HepG2 (cell line): ENCODE data around the gene NDE1. TPM values are rescaled to one million over a fixed set of nuclear protein-coding genes. Genes with fewer than 3 reads are reported as not detected.
A peak's percentile ranks its signal among the peaks of the same experiment; 100 is the strongest.

Experiments used
- HDAC6 ChIP-seq: fragments of 200-600 bp; sonication (generic); IDR thresholded peaks from 2 replicates; pipeline ENCODE4 v1.7.0; 2017; ENCODE audit warnings: mild to moderate bottlenecking, antibody characterized with exemption, low read length, low read depth
- HINFP ChIP-seq: sonication (generic); formaldehyde crosslinking; IDR thresholded peaks from 2 replicates; pipeline ENCODE4 v1.4.0; 2020; ENCODE audit warnings: low read depth, mild to moderate bottlenecking, missing genetic modification reagents
- HNRNPL ChIP-seq: fragments of 200-400 bp; formaldehyde crosslinking; IDR thresholded peaks from 2 replicates; pipeline ENCODE4 v1.6.1; 2017; ENCODE audit warnings: mild to moderate bottlenecking, low read depth, low read length
- JARID2 ChIP-seq: sonication (generic); formaldehyde crosslinking; IDR thresholded peaks from 2 replicates; pipeline ENCODE4 v1.8.1; 2023; ENCODE audit warnings: missing genetic modification reagents, inconsistent platforms; ENCODE audit not compliant: insufficient replicate concordance
- KAT2B ChIP-seq: fragments of 150-350 bp; IDR thresholded peaks from 2 replicates; pipeline ENCODE4 v1.6.1; 2014; ENCODE audit warnings: low read depth, low read length, borderline replicate concordance
- KAT7 ChIP-seq: IDR thresholded peaks from 2 replicates; pipeline ENCODE4 v1.6.1; 2018; ENCODE audit warnings: borderline replicate concordance, missing compliant biosample characterization
- KMT2A ChIP-seq: sonication (generic); formaldehyde crosslinking; IDR thresholded peaks from 2 replicates; pipeline ENCODE4 v1.4.0; 2020; ENCODE audit warnings: missing genetic modification reagents
- LCORL ChIP-seq, 2 experiments: fragments of 450-650 bp in 1 of 2; sonication (generic) in 1 of 2; formaldehyde crosslinking in 1 of 2; IDR thresholded peaks; 2 replicates each; pipeline versions ENCODE4 v1.5.0 to v1.6.1; 2017 to 2020; ENCODE audit warnings: antibody characterized with exemption in 1 of 2, missing genetic modification reagents in 1 of 2
- MEIS1 ChIP-seq: sonication (generic); formaldehyde crosslinking; IDR thresholded peaks from 2 replicates; pipeline ENCODE4 v1.9.0; 2021; ENCODE audit warnings: mild to moderate bottlenecking, missing genetic modification reagents, moderate library complexity, borderline replicate concordance
- RFX1 ChIP-seq: fragments of 450-650 bp; IDR thresholded peaks from 2 replicates; pipeline ENCODE4 v1.6.1; 2017
- SMARCE1 ChIP-seq: fragments of 450-650 bp; IDR thresholded peaks from 2 replicates; pipeline ENCODE4 v1.6.1; 2017; ENCODE audit warnings: borderline replicate concordance
- TARDBP ChIP-seq: sonication (generic); formaldehyde crosslinking; IDR thresholded peaks from 2 replicates; pipeline ENCODE4 v1.8.0; 2022; ENCODE audit warnings: mild to moderate bottlenecking, missing genetic modification reagents
- TBX3 ChIP-seq: fragments of 450-650 bp; IDR thresholded peaks from 2 replicates; pipeline ENCODE4 v1.6.1; 2017; ENCODE audit warnings: antibody characterized with exemption, mild to moderate bottlenecking, inconsistent platforms, borderline replicate concordance
- ZBTB3 ChIP-seq: sonication (generic); formaldehyde crosslinking; IDR thresholded peaks from 2 replicates; pipeline ENCODE4 v1.4.0; 2020; ENCODE audit warnings: low read depth, mild to moderate bottlenecking, moderate library complexity, missing genetic modification reagents, borderline replicate concordance
- ZBTB46 ChIP-seq: sonication (generic); formaldehyde crosslinking; IDR thresholded peaks from 2 replicates; pipeline ENCODE4 v1.4.0; 2020; ENCODE audit warnings: mild to moderate bottlenecking, missing genetic modification reagents, borderline replicate concordance
- ZNF12 ChIP-seq: sonication (generic); formaldehyde crosslinking; IDR thresholded peaks from 2 replicates; pipeline ENCODE4 v1.5.0; 2020; ENCODE audit warnings: missing genetic modification reagents
- ZNF225 ChIP-seq: sonication (generic); formaldehyde crosslinking; IDR thresholded peaks from 2 replicates; pipeline ENCODE4 v1.4.0; 2020; ENCODE audit warnings: mild to moderate bottlenecking, missing genetic modification reagents
- ZNF256 ChIP-seq: sonication (generic); formaldehyde crosslinking; conservative IDR thresholded peaks from 2 replicates; pipeline ENCODE4 v1.4.0; 2020; ENCODE audit warnings: missing genetic modification reagents
- ZNF607 ChIP-seq: sonication (generic); formaldehyde crosslinking; IDR thresholded peaks from 2 replicates; pipeline ENCODE4 v1.5.1; 2020; ENCODE audit warnings: missing genetic modification reagents, mild to moderate bottlenecking, borderline replicate concordance
- ZNF619 ChIP-seq: sonication (generic); formaldehyde crosslinking; IDR thresholded peaks from 2 replicates; pipeline ENCODE4 v1.4.0; 2020; ENCODE audit warnings: mild to moderate bottlenecking, missing genetic modification reagents
- ZNF773 ChIP-seq: sonication (generic); formaldehyde crosslinking; IDR thresholded peaks from 2 replicates; pipeline ENCODE4 v1.4.0; 2020; ENCODE audit warnings: missing genetic modification reagents, borderline replicate concordance
- ZNF792 ChIP-seq: IDR thresholded peaks from 2 replicates; pipeline ENCODE4 v1.6.1; 2016
- ZNF83 ChIP-seq: sonication (generic); formaldehyde crosslinking; IDR thresholded peaks from 2 replicates; pipeline ENCODE4 v1.4.0; 2020; ENCODE audit warnings: missing genetic modification reagents, mild to moderate bottlenecking, borderline replicate concordance
- ZNF841 ChIP-seq: sonication (generic); formaldehyde crosslinking; IDR thresholded peaks from 2 replicates; pipeline ENCODE4 v1.8.1; 2023; ENCODE audit warnings: missing genetic modification reagents, borderline replicate concordance
- polyA plus RNA-seq, 8 experiments: library from polyadenylated mRNA; depleted of rRNA in 3 of 8; stranded (reverse) in 7 of 8; unstranded in 1 of 8; fragments of >200 nt; fragmentation: Illumina TruSeq in 4 of 8; extraction: Trizol in 4 of 8; gene quantifications; 2 replicates each; pipeline versions ENCODE4 v1.2.1 to v1.2.3, GENCODE V29; 2011 to 2016; ENCODE audit warnings: low read depth in 4 of 8, missing spikeins in 1 of 8, mixed read lengths in 1 of 8; ENCODE audit not compliant: insufficient read depth in 1 of 8
- total RNA-seq, 5 experiments: library from RNA; depleted of rRNA; stranded (reverse); fragments of >200 nt; fragmentation: Illumina TruSeq; extraction: Trizol; gene quantifications; 2 replicates each; pipeline ENCODE4 v1.2.3, GENCODE V29; 2016; ENCODE audit warnings: low read depth in 1 of 5
- TF ChIP-seq, protein P1 (sequence below): IDR thresholded peaks from 2 replicates; pipeline ENCODE4 v1.6.1; 2018; ENCODE audit warnings: missing genetic modification reagents, mild to moderate bottlenecking, missing compliant biosample characterization
- TF ChIP-seq, protein P2 (sequence below): sonication (generic); formaldehyde crosslinking; IDR thresholded peaks from 2 replicates; pipeline ENCODE4 v1.8.0; 2022; ENCODE audit warnings: missing genetic modification reagents, mild to moderate bottlenecking, inconsistent platforms, borderline replicate concordance

The NDE1 gene
- total and polyA plus RNA-seq, 2 of the 13 experiments (the other 11 are each of a cell fraction or from before 2014, with no cell fraction given): 40.9 to 72.5 TPM

DNA sequence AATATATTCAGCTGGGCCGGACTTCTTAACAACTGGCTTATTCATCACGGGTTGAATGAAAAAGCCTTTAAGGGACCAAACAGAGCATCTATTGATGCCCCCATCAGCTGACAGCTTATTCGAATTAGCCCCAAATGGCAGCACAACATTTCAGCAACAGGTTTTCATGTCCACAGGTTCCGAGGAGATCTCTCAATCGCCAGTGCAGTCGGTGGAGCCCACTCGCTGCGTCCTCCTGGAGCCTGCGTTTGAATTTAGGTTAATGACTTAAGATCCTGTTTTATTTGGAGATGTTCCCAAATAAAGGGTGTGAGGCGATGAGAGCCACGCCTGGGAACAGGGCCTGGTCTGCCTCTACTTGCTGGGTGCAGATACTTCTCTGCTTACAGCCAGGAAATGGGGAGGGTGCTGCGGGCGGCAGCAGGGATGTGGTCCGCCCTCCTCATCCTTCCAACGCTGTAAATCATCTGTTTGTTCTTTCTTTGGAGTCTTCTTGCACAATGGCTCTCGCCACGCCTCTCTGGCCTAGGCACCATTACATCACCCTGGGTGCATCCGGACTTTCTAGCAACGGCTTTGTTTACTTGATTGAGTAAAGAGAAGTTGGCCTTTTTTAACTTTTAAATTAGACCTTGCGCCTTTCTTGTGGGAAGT, 22.6 kb downstream of the NDE1 start (continued):
- TF ChIP-seq, protein P1, sequence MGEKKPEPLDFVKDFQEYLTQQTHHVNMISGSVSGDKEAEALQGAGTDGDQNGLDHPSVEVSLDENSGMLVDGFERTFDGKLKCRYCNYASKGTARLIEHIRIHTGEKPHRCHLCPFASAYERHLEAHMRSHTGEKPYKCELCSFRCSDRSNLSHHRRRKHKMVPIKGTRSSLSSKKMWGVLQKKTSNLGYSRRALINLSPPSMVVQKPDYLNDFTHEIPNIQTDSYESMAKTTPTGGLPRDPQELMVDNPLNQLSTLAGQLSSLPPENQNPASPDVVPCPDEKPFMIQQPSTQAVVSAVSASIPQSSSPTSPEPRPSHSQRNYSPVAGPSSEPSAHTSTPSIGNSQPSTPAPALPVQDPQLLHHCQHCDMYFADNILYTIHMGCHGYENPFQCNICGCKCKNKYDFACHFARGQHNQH: peak; percentile 100
- TF ChIP-seq TBX3: peak; percentile 76; the same call in 1 of the 2 replicates
- no peak for TF ChIP-seq SMARCE1
- TF ChIP-seq JARID2 (CRISPR knock-in tag): peak; percentile 40
- TF ChIP-seq ZNF225 (CRISPR knock-in tag): no peak
- TF ChIP-seq RFX1: no peak
- no peak; the same call in 1 of the 2 replicates for TF ChIP-seq KAT7 (CRISPR knock-in tag)
- TF ChIP-seq ZNF607: peak; percentile 97; the same call in 1 of the 2 replicates
- TF ChIP-seq ZBTB3 (CRISPR knock-in tag): peak; percentile 91
- no peak for TF ChIP-seq ZNF841 (CRISPR knock-in tag)
- TF ChIP-seq, protein P2, sequence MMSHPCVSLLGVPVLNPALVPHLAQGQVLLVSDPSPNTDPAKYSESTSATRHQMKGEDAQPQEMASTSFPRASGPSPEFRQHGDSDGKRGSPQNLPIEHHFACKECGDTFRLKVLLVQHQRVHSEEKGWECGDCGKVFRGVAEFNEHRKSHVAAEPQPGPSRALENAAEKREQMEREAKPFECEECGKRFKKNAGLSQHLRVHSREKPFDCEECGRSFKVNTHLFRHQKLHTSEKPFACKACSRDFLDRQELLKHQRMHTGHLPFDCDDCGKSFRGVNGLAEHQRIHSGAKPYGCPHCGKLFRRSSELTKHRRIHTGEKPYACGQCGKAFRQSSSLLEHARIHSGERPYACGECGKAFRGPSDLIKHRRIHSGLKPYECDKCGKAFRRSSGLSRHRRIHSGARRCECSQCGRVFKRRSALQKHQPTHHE (CRISPR knock-in tag): no peak; the same call in 1 of the 2 replicates
- peak; percentile 100 for TF ChIP-seq TARDBP (CRISPR knock-in tag)
- TF ChIP-seq MEIS1: 0 out of 2 replicates have a peak, but pooled peaks have one; percentile 31
- TF ChIP-seq ZNF83 (CRISPR knock-in tag): no peak
- TF ChIP-seq KMT2A (CRISPR knock-in tag): peak; percentile 94
- TF ChIP-seq ZNF256 (CRISPR knock-in tag): peak; percentile 69
- TF ChIP-seq HDAC6: no peak
- no peak for TF ChIP-seq ZBTB46
- no peak for TF ChIP-seq ZNF773 (CRISPR knock-in tag)
- TF ChIP-seq ZNF12 (CRISPR knock-in tag): peak; percentile 84; the same call in 1 of the 2 replicates
- TF ChIP-seq ZNF619 (CRISPR knock-in tag): no peak
- TF ChIP-seq ZNF792: peak; percentile 97
- peak; percentile 94 for TF ChIP-seq LCORL (IDR thresholded peaks at IDR 0.05)
- TF ChIP-seq LCORL (CRISPR knock-in tag; IDR thresholded peaks at IDR 0.05): peak; percentile 100
- TF ChIP-seq HNRNPL: no peak
- TF ChIP-seq KAT2B: no peak
- TF ChIP-seq HINFP (CRISPR knock-in tag): peak; percentile 93
